Activated CD4-positive, CD25-positive, alpha-beta regulatory T cell (primary cell): ENCODE data around the gene KCTD19.

Source experiments
- DNase-seq, 4 experiments: peaks; one replicate each; lab custom pipeline; 2025; lab: John Stamatoyannopoulos, UW

Gene KCTD19

DNA sequence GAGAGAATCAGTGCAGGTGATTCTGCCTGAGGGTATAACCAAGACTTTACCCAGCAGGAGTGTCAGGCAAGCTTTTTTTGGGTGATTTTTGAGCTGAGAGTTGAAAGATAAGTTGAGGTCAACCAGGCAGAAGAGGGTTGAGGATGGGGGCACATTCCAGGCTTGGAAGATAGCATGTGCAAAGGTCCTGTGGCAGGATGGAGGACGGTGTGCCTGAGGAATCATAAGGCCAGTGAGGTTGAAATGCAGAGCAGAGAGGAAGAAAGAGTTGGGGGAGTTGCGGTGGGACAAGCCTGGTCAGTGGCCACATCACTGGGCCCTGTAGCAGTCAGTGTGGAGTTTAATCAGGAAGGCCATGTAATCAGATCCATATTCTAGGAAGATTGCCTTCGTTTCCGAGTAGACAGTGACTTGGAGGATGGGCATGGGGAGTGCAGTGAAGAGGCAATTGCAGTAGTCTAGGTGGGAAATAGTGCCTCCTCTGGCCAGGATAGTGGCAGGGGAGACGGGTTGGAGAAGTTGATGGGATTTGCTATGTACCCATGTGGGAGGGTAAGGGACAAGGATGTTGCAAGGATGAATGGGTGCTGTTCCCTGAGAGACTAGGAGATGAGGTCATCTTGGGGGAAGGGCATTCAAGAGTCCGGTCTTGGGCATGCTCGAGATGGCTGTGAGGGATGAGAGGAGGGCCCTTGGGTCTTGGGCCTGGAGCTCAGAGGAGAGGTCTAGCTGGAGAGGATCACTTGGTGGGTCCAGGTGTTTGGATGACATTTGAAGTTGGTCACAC lies 43.3 kb downstream of the KCTD19 start:
- no peak for DNase-seq

DNA sequence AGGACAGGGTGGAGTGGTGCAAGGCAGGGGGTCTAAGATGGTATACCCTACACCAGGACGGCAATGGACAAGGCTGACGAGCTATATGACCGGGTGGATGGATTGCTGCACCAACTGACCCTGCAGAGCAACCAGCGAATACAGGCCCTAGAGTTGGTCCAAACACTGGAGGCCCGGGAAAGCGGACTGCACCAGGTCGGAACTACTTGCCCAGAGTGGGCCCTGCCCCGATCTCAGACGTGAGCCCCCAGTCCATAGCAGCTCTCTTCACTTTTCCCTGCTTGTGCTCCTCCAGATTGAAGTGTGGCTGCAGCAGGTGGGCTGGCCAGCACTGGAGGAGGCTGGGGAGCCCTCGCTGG lies 44.1 kb downstream of the KCTD19 start:
- no peak for DNase-seq

DNA sequence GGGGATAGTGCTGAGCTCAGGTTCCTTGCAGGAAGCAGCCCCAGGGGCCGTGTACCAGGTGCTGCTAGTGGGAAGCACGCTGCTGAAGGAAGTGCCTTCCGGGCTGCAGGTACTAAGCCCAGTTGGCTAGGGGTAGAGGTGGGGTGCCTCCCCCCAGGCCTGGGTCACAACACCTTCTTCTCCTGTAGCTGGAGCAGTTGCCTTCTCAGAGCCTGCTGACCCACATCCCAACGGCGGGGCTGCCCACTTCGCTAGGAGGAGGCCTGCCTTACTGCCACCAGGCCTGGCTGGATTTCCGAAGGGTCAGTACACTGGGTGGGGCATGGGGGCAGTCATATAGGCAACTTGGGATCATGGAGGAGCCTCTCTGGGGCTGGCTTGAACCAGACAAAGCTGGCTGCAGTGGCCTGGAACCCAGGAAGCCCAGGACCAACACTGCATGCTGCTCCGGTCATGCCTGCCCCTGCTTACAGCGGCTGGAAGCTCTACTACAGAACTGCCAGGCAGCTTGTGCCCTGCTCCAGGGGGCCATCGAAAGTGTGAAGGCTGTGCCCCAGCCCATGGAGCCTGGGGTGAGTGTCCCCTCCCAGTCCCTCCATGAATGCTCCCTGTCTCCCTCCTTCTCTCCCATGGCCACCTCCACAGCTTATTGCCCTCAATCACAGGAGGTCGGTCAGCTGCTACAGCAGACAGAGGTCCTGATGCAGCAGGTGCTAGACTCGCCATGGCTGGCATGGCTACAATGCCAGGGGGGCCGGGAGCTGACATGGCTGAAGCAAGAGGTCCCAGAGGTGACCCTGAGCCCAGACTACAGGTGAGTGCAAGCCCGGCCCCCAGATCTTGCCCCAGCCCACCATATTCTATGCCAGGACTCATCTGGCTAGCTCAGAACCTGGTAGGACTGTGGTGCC lies 44.8 kb downstream of the KCTD19 start:
- DNase-seq, result no peak

DNA sequence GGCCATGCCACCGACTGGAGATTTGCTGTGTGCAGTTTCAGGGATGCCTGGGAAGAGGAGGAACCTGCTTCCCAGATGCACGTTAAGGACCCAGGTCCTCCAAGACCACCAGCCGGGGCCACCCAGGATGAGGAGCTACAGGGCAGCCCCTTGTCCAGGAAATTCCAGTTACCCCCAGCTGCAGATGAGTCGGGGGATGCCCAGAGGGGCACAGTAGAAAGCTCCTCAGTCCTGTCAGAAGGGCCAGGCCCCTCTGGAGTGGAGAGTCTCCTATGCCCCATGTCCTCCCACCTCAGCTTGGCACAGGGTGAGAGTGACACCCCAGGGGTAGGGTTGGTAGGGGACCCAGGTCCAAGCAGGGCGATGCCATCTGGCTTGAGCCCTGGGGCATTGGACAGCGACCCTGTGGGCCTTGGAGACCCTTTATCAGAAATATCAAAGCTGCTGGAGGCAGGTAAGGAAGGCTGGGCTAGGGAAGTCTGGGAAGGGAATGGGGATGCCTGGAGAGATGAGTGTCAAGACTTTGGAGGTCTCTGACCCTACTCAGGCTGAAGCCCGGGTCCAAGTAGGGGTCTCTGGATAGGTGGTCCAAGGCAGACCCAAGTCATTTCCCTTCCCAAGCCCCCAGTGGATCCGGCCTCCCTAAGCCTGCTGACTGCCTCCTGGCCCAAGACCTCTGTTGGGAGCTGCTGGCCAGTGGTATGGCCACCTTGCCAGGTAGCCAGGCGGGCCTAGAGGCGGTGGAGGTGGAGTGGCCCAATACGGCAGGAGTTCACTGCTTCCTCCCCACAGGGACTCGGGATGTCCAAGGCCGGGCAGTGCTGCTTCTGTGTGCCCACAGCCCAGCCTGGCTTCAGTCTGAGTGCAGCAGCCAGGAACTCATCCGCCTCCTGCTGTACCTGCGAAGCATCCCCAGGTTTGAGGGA lies 46.2 kb downstream of the KCTD19 start:
- no peak for DNase-seq

DNA sequence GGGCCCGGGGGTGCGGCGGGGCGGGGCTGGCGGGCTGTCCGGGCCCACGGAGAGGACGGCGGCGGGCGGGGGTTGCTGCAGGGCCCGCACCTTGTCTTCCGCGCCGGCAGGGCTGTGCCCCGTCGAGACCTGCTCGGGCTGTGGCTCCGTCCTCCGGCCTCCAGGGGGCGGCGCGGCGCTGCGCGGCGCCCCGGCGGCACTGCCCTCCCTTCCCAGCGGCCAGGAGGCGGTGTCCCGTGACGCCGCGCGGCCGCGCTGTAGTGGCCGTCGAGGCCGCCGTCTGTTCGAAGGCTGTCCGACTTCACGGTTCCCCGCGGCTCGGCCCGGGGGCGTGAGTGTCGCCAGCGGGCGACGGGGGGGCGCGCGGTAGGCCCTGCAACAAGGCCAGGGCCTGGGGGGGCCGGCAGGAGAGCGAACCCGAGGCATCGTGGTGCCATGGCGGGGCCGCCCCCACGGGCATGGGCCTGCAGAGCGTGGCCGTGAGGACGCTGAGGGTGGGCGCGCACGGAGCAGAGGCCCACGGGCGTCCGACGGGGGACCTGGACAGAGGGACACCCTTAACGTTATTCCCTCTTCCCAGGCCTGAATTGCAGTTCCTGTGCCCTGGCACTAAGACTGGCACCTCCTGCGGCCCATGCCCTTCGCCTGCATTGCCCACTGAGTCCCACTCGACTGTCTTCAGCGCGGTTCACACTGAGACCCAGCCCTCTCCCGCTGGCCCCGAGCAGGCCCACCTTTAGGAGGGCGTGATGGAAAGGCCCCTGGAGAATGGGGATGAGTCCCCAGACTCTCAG lies 47.0 kb downstream of the KCTD19 start, which contains the start of gene PLEKHG4:
PLEKHG4 (plus strand) TSS at position 237 of the 794 bp plus-strand sequence; CDS start at position 750, 513 bp downstream.
- peak; percentile 58 to 69 (median 65) for DNase-seq

DNA sequence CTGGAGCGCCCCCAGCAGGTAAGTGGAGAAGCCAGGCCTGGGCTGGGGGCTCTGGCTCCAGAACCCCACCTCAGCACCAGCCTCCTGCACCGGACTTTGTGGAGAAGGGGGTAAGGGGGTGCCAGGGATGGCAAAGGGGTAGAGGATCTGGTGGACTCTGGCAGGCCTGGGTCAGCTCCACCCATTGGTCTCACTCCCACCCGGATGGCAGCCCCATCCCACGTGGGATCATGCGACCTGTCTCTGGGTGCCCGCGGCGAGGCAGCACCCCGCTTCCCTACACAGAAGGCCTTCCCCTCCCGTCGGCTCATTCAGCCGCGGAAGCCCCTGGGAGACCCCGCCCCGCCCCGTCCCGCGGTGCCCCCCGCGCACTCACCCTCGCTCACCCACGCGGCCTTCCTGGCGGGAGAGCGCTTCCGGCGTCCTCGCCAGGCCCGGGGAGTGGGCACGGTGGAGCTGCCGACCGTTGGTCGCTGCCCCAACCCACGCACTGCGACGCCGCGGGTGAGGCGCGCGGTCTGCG lies 47.7 kb downstream of the KCTD19 start:
- peak in 2 of 4 experiments; percentile 40 to 42 for DNase-seq

DNA sequence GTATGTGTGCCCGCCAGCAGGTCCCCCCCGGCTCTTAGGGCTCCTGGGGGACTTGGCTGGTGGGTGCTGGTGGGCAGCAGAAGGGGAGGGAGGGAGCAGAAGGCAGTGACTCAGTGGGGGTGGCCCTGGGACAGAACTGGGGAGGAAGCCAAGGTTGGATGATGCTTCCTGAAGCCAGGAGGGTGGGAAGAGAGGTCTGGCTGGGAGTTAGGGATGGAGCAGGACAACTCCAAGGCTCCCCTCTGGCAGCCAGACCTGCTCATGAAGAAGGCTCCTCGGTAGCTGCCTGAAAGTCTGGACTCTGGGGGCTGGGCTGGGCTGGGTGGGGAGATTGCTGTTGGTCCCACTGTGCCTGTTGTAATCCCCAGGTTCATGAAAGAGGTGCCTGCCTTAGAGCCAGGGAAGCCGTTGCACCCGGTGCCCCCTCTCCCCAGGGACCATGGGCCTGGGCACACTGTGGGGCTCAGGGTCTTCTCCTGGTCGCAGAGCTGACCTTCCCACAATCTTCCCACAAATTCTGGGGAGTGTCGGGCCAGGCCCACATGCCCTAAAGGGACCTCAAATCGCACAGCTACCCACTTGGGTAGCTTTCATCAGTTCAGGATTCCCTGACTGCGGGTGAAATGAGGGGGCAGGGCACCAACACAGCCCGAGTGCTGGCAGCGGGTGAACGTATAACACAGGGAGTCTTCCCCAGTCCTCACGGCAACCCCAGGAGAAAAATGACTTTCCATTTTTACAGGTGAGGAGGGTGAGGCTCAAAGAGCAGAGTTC lies 48.4 kb downstream of the KCTD19 start:
- no peak for DNase-seq

DNA sequence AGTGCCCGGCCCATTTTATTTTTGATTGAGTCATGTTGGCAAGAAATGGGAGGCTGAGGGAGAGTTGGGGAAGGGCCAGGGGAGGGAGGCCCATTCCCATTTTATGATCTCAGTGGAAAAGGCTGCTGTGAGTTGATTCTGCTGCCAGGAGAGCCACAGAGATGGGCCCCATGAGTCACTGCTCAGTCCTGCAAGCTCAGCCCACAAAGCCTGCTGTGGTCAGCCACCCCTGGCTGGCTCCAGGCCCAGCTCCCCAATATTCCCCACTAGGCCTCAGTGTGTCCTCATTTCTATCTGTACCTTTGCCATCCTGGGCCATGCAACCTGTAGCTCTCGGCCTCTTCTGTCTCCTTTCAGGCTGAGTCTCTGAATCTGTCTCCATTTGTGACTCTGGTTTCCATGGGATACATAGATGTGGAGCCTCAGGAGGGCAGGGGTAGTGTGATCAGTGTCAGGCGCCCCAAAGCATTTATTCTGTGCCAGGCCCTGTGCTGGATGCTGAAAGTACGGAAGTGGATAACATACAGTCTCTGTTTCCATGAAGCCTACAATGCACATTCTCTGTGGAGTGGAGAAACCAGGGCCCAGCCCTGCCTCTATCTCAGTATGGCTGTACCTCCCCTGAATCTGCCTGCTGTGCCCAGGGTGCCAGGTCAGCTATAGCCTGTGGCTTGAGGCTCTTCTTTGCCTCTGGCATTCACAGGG lies 49.1 kb downstream of the KCTD19 start:
- no peak for DNase-seq

DNA sequence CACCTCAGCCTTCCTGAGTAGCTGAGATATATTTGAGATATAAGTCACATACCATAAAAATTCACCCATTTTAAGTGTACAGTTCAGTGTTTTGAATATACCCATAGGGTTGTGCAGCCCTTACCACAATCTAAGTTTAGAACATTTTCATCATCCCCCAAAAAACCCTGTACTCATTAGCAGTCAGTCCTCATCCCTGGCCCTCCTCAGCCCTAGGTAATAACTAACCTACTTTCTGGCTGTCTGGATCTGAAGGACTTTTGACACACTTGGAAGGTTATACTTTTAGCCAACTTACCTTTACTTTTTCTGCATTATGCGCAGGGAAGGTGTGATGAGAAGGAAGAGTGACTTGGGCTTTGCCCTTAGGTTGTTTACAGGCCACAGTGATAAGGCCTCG lies 51.2 kb downstream of the KCTD19 start:
- DNase-seq, result no peak

DNA sequence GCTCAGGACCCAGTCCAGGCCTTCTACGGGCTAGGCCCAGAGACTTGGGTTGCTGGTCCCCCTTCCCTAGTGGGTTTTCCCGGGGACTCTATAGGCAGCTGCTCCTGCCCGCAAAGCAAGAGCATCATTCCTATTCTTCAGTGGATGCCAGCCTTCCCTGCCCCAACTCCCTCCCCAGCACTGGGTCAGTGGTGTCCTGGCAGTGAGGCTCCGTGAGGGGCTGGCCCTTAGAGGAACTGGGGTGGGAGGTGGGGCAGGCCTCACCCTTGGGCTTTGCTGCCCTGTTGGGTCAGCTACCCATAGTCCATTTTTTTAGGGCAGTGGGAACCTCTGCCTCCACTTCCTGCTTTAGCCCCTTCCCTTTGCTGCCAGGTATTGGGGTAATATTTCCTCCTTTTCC lies 55.1 kb downstream of the KCTD19 start:
- no peak for DNase-seq

DNA sequence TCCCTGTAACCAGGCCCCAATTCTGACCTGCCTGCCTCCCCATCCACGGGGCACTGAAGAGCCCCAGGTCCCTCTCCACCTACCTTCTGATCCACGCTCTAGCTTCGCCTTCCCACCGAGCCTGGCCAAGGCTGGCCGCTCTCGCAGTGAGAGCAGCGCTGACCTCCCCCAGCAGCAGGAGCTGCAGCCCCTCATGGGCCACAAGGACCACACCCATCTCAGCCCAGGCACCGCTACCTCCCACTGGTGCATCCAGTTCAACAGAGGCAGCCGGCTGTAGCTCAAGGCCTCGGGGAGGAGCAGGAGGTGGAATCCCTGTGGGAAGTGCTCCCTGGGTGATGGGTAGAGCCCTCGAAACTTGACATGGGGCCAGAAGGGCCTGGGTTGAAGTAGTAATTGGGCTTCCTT lies 55.6 kb downstream of the KCTD19 start:
- no peak for DNase-seq

DNA sequence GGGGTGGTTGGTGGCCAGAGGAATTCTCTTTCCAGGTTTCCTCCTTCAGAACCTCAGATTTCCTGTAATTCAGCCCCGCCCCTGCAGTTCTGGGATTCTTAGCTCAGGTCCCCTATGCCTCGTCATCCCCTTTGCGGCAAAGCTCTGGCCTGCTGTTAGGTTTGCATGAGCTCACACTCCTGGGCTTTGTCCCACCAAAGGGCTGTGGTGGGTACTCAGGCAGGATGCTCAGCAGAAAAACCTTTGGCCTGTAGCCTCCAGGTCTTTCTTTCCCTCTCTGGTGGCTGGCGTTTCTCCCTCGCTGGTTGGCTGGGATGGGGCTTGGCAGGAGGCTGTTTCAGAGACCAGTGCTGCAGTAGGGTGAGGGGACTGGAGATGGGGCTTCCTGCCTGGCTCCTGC lies 56.8 kb downstream of the KCTD19 start:
- no peak for DNase-seq

DNA sequence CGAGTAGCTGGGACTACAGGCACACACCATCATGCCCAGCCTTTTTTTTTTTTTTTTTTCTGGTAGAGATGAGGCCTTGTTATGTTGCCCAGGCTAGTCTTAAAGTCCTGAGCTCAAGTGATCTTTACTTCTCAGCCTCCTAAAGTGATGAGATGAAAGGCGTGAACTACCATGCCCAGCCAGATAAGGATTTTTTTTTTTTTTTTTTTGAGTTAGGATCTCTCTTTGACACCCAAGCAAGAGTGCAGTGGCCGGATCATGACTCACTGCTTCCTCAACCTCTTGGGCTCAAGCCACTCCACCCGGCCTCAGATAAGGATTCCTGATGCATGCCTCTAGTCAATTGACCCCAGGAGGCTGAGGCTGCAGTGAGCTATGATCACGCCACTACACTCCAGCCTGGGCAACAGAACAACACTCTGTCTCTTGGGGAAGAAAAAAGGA lies 58.4 kb downstream of the KCTD19 start:
- no peak for DNase-seq

DNA sequence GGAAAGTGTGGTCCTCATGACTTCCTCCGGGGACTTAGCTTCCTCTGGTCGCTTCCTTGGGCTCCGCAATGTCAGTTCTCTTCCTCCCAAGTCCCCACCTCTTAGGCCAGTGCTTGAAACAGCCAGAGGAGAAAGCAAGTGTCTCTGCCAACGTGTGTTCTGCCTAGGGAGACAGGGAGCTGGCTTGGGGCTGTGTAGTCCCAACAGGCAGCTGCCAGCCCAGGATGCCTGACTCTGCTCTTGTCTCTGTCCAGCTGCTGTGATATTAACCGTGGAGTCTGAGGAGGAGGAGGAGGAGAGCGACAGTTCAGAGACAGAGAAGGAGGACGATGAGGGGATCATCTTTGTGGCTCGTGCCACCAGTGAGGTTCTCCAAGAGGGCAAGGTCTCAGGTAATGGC lies 60.7 kb downstream of the KCTD19 start:
- no peak for DNase-seq

DNA sequence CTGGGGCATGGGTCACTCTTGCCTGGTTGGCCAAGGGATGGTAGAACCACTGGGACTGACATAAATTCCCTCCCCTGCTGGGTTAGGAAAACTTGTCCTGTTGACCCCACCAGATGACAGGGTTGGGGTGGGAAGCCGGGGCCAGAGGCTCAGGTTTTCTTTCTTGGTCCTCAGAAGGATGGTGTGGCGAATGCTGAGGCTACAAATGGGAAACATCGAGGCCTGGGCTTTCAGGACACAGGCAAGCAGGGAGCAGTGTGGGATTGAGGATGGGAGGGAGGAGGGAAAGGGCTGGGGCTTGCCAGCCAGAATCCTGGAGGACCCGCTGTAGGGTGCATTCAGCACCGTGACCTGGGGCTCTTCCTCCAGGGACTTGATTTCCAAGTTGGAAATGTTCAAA lies 61.7 kb downstream of the KCTD19 start:
- DNase-seq, result no peak

DNA sequence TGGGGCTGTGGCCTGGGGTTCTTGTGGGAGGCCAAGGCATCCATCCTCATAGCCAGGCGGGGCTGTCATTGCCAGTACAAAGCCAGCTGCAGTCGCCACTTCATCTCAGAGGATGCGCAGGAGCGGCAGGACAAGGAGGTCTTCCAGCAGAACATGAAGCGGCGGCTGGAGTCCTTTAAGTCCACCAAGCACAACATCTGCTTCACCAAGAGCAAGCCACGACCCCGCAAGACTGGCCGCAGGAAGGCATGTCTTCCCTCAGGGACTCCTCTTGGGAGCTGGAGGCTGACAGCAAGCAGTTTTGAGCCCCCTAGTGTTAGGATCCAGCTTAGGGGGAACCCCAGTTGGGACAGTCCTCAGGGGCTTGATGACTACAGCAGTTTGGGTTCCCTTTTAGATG lies 62.3 kb downstream of the KCTD19 start:
- no peak for DNase-seq

DNA sequence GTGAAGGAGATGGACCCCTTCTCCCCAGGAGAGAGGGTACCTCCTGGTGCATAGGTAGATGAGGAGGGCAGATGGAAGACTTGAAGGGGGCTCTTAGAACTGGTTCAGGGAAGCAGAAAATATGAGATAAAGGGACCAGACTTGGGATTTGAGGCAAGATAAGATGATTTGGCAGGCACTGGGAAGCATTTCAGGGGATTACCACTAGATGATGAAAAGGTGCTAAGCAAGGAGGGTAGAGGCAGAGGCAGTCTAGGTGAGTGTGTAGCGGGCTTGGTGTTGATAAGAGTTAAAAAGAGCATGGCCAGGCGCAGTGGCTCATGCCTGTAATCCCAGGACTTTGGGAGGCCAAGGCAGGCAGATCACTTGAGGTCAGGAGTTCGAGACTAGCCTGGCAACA lies 63.3 kb downstream of the KCTD19 start:
- DNase-seq, result no peak

DNA sequence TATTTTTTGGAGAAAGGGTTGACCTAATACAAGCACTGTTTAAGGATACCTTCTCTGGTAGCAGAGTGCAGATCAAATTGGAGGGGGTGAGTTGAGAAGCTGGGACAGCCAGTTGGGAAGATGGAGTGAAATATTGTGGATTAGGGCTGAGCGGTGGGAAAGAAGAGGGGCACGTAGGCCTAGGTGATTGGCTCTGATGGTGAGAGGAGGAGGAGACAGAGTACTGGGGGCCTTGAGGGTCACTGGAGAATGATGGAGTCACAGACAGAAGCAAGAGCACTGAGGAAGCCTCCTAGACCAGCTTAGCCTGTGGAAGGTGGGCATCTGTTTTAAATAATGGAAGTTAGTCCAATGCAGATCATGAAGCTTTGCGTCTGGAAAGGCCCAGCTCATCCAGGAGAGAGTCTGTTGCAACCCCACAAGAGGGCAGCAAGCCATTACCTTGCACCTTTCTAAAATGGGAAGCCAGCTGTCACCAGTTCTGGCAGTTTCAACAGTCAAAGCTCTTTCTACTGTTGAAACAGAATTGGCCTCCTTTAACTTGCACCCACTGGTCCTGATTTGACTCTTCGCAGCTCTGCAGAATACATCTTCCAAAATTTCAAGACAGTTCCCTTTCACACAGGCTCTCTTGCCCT lies 66.0 kb downstream of the KCTD19 start:
- no peak for DNase-seq

DNA sequence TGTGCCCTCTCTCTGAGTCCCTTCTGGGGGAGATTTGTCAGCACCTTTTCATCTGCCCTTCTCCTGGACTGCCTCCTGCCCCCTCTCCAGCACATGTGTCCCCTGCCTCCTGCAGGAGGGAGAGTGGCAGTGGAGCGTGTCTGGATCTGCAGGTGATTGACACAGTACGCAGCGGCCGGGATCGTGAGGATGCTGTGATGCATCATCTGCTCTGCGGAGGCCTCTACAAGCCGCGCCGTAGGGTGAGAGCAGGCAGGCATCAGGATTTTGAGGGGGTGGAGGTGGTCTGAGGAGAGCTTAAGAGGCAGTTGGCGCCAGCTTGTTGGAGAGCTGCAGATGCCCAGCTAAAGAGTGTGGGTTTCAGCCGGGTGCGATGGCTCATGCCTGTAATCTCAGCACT lies 66.8 kb downstream of the KCTD19 start:
- no peak for DNase-seq
